K562 (cell line): ENCODE data around the gene PCED1B. TPM values are rescaled to one million over a fixed set of nuclear protein-coding genes. Genes with fewer than 3 reads are reported as not detected.

ENCODE experiments used
- CBFA2T2 ChIP-seq: fragments of 450-650 bp; conservative IDR thresholded peaks from 2 replicates; pipeline ENCODE4 v1.6.1; 2017; ENCODE audit warnings: mild to moderate bottlenecking
- CBX3 ChIP-seq, 2 experiments: IDR thresholded peaks; 1 replicate in 1 of 2; 2 replicates in 1 of 2; pipeline ENCODE4 v1.6.1; 2012; ENCODE audit warnings: inconsistent platforms in 2 of 2, low read length in 2 of 2, borderline replicate concordance in 1 of 2, control low read depth in 1 of 2
- CCAR2 ChIP-seq: fragments of 200-400 bp; formaldehyde crosslinking; IDR thresholded peaks from 2 replicates; pipeline ENCODE4 v1.6.1; 2017; ENCODE audit warnings: mild to moderate bottlenecking, low read depth, low read length
- KDM2B ChIP-seq: fragments of 250-450 bp; sonication (Bioruptor Pico); IDR thresholded peaks from 2 replicates; pipeline ENCODE4 v1.8.0; 2021; ENCODE audit warnings: mild to moderate bottlenecking, moderate library complexity
- LCOR ChIP-seq: sonication (generic); formaldehyde crosslinking; IDR thresholded peaks from 2 replicates; pipeline ENCODE4 v1.8.0; 2022; ENCODE audit warnings: mild to moderate bottlenecking, missing genetic modification reagents
- MAFK ChIP-seq: IDR thresholded peaks from 2 replicates; pipeline ENCODE4 v1.6.1; 2011; ENCODE audit warnings: low read length, improper control_type of control experiment
- MGA ChIP-seq: fragments of 450-650 bp; IDR thresholded peaks from 2 replicates; pipeline ENCODE4 v1.6.1; 2016; ENCODE audit warnings: mild to moderate bottlenecking, moderate library complexity
- NFIC ChIP-seq: fragments of 450-650 bp; IDR thresholded peaks from 2 replicates; pipeline ENCODE4 v1.6.1; 2017; ENCODE audit warnings: mild to moderate bottlenecking, inconsistent platforms
- POLR2AphosphoS2 ChIP-seq: IDR thresholded peaks from 2 replicates; pipeline ENCODE4 v1.6.1; 2012; ENCODE audit warnings: low read length, improper control_type of control experiment
- POLR2B ChIP-seq: fragments of 450-650 bp; IDR thresholded peaks from 2 replicates; pipeline ENCODE4 v1.6.1; 2018; ENCODE audit warnings: low read depth; ENCODE audit not compliant: partially characterized antibody
- RBM17 ChIP-seq: fragments of 200-400 bp; formaldehyde crosslinking; IDR thresholded peaks from 2 replicates; pipeline ENCODE4 v1.6.1; 2017; ENCODE audit warnings: low read depth, mild to moderate bottlenecking, low read length, borderline replicate concordance
- TSHZ1 ChIP-seq: fragments of 250-450 bp; sonication (Bioruptor Pico); IDR thresholded peaks from 2 replicates; pipeline ENCODE4 v1.4.0; 2020; ENCODE audit warnings: mild to moderate bottlenecking, moderate library complexity
- ZEB2 ChIP-seq: fragments of 450-650 bp; IDR thresholded peaks from 2 replicates; pipeline ENCODE4 v1.6.1; 2016
- ZNF134 ChIP-seq: fragments of 250-450 bp; sonication (Bioruptor Pico); conservative IDR thresholded peaks from 2 replicates; pipeline ENCODE4 v1.4.0; 2020
- ZNF696 ChIP-seq: fragments of 250-450 bp; sonication (Bioruptor Pico); conservative IDR thresholded peaks from 2 replicates; pipeline ENCODE4 v1.4.0; 2020; ENCODE audit warnings: mild to moderate bottlenecking, moderate library complexity
- polyA plus RNA-seq, 8 experiments: library from polyadenylated mRNA; depleted of rRNA in 4 of 8; stranded (reverse) in 5 of 8; unstranded in 3 of 8; fragments of >200 nt; fragmentation: Nextera tagmentation in 2 of 8; fragmentation: Illumina TruSeq in 1 of 8; extraction: Ambion mirVana in 2 of 8; extraction: Trizol in 1 of 8; gene quantifications; 2 replicates each; pipeline versions ENCODE4 v1.2.1 to v1.2.3, GENCODE V29; 2011 to 2014; ENCODE audit warnings: inconsistent platforms in 1 of 8, missing spikeins in 1 of 8
- total RNA-seq, 7 experiments: library from RNA; depleted of rRNA in 6 of 7; stranded (reverse); fragments of >200 nt in 6 of 7; fragmentation: Illumina TruSeq in 2 of 7; extraction: Trizol in 2 of 7; gene quantifications; 2 replicates each; pipeline versions ENCODE4 v1.2.1 to v1.2.3, GENCODE V29; 2011 to 2021; ENCODE audit warnings: low replicate concordance in 1 of 7

PCED1B gene
- total and polyA plus RNA-seq, 9 of the 15 experiments (the other 6 are each of a cell fraction or from before 2014, with no cell fraction given): 1.2 to 9.3 (median 2.5) TPM

GRCh38 chr12:47236109-47236714, 156.8 kb downstream of the PCED1B start (continued):
- TF ChIP-seq TSHZ1 (CRISPR knock-in tag): no peak
- no peak for TF ChIP-seq MAFK
- TF ChIP-seq MGA: 0 out of 2 replicates have a peak, but pooled peaks have one; percentile 23
- no peak for TF ChIP-seq ZEB2
- no peak for TF ChIP-seq ZNF696 (CRISPR knock-in tag)
- no peak for TF ChIP-seq CBFA2T2
- TF ChIP-seq RBM17: no peak
- TF ChIP-seq POLR2B: no peak
- TF ChIP-seq KDM2B (CRISPR knock-in tag): no peak
- TF ChIP-seq ZNF134 (CRISPR knock-in tag): no peak
- no peak for TF ChIP-seq CCAR2
- TF ChIP-seq NFIC: 0 out of 2 replicates have a peak, but pooled peaks have one; percentile 25
- no peak for TF ChIP-seq LCOR (CRISPR knock-in tag)
- no peak for TF ChIP-seq POLR2AphosphoS2
- TF ChIP-seq CBX3 (IDR thresholded peaks at IDR 0.05; ENCODE audit: borderline replicate concordance in 1 of 2, low read length in 2 of 2): 0 out of 3 replicates have a peak, but pooled peaks of 1 of the 2 experiments have one; percentile 19
